Measurements from ENCODE around the gene ADGRF3.
"Not testable (repeated sequence)": the region's sequence is repeated elsewhere in the genome, so short reads cannot be mapped to it uniquely, and the experiment has no call there.

ADGRF3 gene

DNA sequence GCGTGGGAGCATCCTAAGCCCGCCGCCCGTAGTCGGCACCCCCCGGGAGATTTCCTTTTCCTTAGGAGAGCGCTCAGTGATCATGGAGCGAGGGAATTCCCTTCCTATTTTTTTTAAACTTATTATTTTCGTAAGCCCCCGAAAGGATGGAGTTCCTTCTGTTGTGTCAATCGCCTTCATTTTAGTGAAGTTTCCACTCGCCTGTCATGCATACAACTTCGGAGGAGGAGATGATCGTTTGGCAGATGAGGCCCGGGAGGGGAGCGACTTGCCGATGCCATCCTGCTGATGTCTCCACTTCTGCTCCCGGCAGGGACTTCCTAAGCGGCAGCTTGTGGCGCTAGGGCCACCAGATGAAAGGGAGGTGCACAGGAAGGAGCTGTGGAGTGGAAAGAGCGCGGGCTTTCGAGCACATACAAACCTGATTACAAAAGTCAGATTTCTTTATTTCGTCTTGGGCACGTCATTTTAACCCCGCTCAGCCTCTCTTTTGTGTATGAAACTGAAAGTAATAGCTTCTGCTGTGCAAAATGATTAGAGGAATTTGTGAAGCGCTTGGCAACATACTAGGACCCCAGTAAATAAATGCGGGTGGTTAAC, at the start of gene ADGRF3:
TSS of gene ADGRF3 (minus strand) at position 336 of the 600 bp plus-strand sequence. CDS start 555 bp downstream, outside the sequence.
- peak; percentile 13 to 30 (median 18) for DNase-seq (ENCODE audit: low read depth in 2 of 3, low spot score in 2 of 3)

DNA sequence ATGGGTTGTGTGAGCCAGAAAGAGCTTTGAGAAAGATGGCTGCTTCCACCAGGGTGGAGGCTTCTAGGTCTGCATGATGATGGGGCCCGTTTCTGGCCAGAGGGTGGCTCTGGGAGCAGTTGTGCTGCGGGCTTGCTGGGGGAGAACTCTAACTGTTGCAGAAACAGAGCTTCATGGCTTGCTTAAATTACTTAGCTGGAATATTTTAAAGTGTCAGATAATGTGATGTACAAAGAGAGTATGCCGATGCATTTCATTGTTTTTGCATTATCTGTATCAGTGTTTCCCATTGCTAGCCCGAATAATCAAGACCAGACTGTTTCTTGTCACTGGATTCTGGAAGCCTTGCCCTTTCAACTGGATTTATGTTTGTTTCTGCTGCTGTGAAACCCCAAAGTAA, 48.8 kb upstream of the ADGRF3 start:
- no peak for DNase-seq (ENCODE audit: low read depth in 2 of 3, low spot score in 2 of 3)

- no peak for DNase-seq (ENCODE audit: low read depth in 2 of 3, low spot score in 2 of 3)
These were observed 48.1 kb upstream of the ADGRF3 start for GRCh38 chr2:26394694-26395093.

DNA sequence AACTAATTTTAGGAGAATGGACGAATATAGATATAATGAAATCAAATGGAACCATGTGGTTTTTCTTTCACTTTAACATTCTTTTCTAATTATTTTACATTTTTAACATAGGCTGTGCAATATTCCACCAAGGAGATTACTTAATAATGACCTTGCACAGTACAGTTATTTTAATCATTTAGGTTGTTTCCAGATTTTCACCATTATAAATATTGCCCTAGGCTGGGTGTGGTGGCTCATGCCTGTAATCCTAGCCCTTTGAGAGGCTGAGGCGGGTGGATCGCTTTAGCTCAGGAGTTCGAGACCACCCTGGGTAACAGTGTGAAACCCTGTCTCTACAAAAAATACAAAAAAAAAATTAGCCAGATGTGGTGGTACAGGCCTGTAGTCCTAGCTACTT, 40.6 kb upstream of the ADGRF3 start:
- no peak for DNase-seq (ENCODE audit: low read depth in 2 of 3, low spot score in 2 of 3)

DNA sequence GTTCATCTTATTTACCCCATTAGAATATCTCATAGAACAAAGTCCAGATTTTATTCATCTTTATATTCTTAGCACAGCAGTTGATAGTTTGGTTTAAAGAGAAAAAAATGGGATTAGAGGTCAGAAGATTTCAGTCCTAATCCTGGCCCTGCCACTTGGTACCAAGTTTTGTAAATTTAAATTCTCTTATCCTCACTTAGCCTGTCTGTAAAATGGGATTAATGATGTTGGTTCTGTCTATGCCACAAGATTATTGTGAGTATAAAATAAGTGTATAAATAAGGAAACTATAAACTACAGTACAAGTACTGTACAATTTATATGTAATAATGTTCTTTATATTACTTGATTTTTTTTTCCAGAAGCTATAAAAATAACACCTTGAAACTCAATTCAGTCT, 38.0 kb upstream of the ADGRF3 start:
- no peak for DNase-seq (ENCODE audit: low read depth in 2 of 3, low spot score in 2 of 3)

DNA sequence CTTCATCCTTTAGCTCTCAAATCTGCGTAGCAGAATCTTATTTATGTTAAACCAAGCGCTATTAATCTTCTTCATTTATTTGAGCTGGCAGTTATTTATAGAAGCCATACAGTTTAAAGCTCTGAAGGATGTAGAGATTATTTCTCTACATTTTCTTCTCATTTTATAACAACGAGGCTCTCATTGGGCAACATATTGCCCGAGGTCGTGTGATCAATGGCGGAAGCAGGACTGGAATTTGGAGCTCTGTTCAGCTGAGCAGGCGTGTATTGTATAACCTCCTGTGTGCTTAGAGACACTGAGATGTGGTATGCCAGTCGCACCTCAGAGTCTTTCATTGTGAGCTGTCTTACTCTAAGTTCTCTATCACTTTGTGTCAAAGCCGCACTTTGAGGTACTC, 37.6 kb upstream of the ADGRF3 start:
- DNase-seq (ENCODE audit: low read depth in 2 of 3, low spot score in 2 of 3): no peak

DNA sequence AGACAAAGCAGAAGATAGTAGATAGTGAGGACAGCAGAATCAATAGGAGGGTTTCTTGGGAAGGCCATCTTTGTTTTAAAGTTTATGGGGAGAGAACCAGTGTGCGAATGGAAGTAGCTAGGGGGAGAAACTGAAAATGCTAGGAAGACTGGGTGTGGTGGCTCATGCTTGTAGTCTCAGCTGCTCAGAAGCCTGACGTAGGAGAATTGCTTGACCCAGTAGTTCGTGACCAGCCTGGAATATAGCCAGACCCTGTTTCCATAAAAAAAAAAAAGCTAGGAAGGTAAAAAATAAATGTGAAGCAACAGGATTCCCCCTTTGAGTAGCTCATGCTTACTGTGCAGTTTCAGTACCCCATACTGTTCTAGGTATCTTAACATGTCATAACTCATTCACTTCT, 36.0 kb upstream of the ADGRF3 start:
- no peak for DNase-seq (ENCODE audit: low read depth in 2 of 3, low spot score in 2 of 3)

GRCh38 chr2:26380281-26380680, 33.7 kb upstream of the ADGRF3 start:
- no peak for DNase-seq (ENCODE audit: low read depth in 2 of 3, low spot score in 2 of 3)

GRCh38 chr2:26376799-26377198, 30.2 kb upstream of the ADGRF3 start:
- DNase-seq (ENCODE audit: low read depth in 2 of 3, low spot score in 2 of 3): no peak

- not testable (repeated sequence) for DNase-seq (ENCODE audit: low read depth in 2 of 3, low spot score in 2 of 3)
These were observed 24.3 kb upstream of the ADGRF3 start for GRCh38 chr2:26370909-26371308.

DNA sequence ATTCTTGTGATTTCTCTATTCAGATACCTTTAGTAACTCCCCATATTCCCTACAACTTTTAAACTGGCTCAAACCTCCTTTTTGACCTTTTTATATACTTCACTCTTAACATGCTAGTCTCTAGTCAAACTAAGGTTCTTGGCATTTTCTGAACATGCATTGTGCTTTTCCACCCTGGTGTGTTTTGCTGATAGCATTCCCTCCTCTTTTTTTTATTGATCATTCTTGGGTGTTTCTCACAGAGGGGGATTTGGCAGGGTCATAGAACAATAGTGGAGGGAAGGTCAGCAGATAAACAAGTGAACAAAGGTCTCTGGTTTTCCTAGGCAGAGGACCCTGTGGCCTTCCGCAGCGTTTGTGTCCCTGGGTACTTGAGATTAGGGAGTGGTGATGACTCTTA, 23.1 kb upstream of the ADGRF3 start:
- not testable (repeated sequence) for DNase-seq (ENCODE audit: low read depth in 2 of 3, low spot score in 2 of 3)

- DNase-seq (ENCODE audit: low read depth in 2 of 3, low spot score in 2 of 3): no peak
These were observed 20.4 kb upstream of the ADGRF3 start for GRCh38 chr2:26366957-26367356.

DNA sequence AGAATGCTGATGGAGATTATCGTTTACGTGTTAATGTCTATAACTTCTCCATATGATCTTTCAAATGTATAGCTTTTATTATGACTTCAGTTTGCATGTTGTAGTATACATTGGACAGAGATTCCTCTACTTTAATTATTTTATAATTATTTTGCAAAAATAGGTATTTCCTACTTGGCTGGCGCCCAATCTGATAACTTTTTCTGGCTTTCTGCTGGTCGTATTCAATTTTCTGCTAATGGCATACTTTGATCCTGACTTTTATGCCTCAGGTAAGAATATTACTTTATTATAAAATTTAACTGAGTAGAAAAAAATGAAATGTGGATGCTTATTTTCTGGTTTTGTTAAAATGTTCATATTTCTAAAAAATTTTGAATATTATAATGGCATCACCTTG, 18.1 kb upstream of the ADGRF3 start:
- DNase-seq (ENCODE audit: low read depth in 2 of 3, low spot score in 2 of 3): no peak

DNA sequence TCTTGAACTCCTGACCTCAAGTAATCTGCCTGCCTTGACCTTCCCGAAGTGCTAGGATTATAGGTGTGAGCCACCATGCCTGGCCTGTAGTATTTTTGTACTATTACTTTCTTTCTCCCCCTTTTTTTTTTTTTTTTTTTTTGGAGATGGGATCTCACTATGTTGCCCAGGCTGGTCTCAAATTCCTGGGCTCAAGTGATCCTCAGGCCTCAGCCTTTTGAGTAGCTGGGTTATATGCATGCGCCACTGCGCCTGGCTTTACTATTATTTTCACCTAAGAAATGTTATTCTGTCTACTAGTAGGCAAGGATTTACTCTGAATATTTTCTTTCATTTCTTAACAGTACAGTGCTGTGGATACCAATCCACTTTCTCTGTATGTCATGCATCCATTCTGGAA, 17.4 kb upstream of the ADGRF3 start:
- no peak for DNase-seq (ENCODE audit: low read depth in 2 of 3, low spot score in 2 of 3)

DNA sequence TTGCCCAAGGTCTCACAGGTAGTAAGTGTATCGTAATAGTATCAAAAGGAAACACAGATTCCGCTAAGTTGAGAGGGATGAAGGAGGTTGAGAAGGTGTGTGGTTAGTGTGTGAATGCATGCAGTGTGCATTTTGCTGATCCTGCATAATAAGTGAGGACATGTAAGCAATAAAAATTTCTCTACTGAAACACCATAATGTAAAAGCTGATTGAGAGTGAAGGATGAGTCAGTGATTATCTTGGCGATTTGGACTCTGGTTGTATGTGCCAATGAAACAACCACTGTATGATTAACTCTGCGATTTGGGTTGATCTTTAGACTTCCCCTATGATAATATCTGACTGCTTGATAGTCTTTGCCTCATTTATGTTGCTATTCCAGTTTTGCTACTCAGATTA, 16.7 kb upstream of the ADGRF3 start:
- no peak for DNase-seq (ENCODE audit: low read depth in 2 of 3, low spot score in 2 of 3)

DNA sequence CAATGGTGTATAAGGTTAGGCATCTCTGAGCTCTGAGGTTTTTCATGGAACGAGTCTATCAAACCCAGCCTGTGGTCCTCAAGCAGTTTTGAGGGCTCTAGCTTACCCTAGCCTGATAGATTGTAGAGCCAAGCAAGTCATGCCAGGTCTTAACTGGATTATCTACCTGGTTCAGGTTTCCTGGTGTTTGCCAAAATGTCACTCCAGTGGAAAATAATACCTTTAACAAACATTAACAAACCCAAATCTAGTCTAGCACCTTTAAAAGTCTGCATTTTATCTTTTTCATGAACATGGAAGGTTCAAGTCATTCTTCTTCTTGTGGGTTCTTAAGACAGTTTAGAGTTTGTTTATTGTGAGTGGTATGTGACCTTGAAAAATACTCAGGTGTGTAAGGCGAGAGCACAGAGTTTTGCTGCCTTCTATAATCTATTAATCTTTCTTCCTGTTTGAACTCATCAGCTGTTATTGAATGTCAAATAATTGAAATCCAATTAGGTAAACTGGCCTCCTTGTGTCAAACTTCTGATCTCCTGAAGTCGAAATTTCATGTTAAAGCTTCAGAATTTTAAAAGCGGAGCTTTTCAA, 13.4 kb upstream of the ADGRF3 start:
- no peak for DNase-seq (ENCODE audit: low read depth in 2 of 3, low spot score in 2 of 3)

DNA sequence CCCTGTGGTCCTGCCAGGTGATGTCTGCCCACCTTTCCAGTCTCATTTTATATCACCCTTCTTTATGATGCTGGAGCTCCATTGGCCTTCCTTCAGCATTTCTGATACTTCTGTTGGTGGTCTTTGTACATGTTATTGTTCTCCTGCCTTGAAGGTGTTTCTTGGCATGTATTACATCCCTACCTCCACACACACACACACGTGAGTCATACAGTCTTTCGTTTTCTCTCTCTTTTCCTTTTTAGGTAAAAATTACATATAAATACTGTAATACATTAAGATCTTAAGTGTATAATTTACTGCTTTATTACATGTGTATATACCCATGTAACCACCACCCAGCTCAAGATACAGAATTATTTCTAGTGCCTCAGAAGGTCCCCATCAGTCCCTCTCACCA, 10.2 kb upstream of the ADGRF3 start:
- no peak for DNase-seq (ENCODE audit: low read depth in 2 of 3, low spot score in 2 of 3)

- DNase-seq (ENCODE audit: low read depth in 2 of 3, low spot score in 2 of 3): no peak
These were observed 9.5 kb upstream of the ADGRF3 start for GRCh38 chr2:26356111-26356510.

DNA sequence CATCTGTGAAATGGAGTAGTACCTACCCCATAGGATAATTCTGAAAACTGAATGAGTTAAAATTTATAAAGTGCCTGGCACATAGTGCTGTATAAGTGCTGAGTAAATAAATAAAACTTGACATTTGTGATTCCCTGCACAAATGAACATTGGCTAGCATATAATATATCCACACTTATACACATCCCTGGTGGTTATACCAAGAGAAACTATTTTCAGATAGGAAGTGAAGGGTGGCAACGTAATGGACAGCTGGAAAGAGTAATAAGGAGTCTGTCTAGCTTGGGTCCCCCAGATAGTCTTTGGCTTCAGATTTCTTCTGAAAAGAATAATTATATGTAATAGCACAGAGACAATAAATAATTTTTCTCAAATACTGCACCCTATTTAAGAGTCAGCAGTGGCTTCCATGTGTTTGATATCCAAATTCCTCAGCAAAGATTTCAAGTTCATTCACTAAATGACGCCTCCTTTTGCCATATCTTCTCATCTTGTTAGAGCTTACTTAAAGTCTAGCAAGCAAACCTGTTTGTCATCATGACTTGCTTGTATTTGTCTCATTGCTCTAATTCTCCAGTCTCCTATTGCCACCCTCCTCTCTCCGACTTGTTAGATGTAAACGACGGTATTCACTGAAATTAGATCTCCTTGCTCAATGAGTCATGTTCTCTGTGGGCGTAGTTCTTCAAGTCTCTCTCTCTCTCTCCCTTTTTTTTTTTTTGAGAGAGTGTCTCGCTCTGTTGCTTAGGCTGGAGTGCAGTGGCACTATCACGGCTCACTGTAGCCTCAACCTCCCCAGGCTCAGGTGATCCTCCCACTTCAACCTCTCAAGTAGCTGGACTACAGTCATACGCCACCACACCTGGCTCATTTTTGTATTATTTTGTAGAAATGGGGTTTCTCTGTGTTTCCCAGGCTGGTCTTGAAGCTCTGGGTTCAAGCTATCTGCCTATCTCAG, 8.7 kb upstream of the ADGRF3 start:
- DNase-seq (ENCODE audit: low read depth in 2 of 3, low spot score in 2 of 3): no peak

DNA sequence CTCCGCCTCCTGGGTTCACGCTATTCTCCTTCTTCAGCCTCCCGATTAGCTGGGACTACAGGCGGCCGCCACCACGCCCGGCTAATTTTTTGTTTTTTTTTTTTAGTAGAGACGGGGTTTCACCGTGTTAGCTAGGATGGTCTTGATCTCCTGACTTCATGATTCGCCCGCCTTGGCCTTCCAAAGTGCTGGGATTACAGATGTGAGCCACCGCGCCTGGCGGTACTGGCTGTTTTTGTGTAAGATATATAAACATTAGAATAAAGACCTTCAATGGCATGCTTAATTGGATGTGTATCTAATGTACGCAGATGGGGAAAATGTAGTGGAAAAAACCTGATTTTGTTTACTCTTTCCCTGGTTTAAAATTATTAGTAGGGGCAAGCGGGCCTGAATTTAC, 7.9 kb upstream of the ADGRF3 start:
- DNase-seq (ENCODE audit: low read depth in 2 of 3, low spot score in 2 of 3): not testable (repeated sequence)

DNA sequence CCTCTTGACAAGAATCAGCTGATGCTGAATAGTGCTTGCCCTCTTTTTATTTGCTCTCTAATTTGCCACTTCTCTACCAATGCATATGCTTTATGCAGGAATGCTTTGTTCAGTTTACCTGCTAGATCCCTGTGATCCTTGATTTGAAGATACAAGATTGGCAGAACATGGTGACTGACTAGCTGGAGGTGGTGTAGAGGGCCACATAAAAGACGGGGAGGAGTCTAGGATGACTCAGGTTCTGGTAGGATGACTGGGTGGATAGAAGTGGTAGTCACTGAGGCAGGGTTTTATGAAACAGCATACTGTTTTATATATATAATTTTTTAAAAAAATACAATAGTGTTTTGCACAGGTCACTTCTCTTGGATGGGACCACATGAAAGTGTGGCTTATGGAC, 6.3 kb upstream of the ADGRF3 start:
- DNase-seq (ENCODE audit: low read depth in 2 of 3, low spot score in 2 of 3): no peak
